T-cell (primary cell): ENCODE measurements around the gene USP20. TPM values are rescaled to one million over a fixed set of nuclear protein-coding genes. Genes with fewer than 3 reads are reported as not detected.

ENCODE experiments used
- ATAC-seq, 4 experiments: fragments of 200-7000 bp in 3 of 4; fragments of 150-1000 bp in 1 of 4; cut with Tn5 transposase; replicated peaks in 1 of 4; 1 replicate in 3 of 4; 2 replicates in 1 of 4; pipeline ENCODE4 v1.10.0; 2021; ENCODE audit warnings: moderate library complexity in 3 of 4, mild to moderate bottlenecking in 2 of 4, moderate number of reproducible peaks in 1 of 4
- CTCF ChIA-PET, 2 donors: fragments of 300-600 bp; sonication (Branson Sonifier 250); formaldehyde crosslinking; loops; one replicate each; lab custom pipeline; 2022; ENCODE audit warnings: antibody characterized with exemption in 2 of 2; lab: Charles Lee
- POLR2A ChIA-PET, 2 donors: fragments of 300-600 bp; sonication (Branson Sonifier 250); formaldehyde crosslinking; loops; one replicate each; lab custom pipeline; 2022; ENCODE audit warnings: antibody characterized with exemption in 2 of 2; lab: Charles Lee
- DNase-seq, 35 experiments: peaks; one replicate each; pipeline versions ENCODE4 v3.0.0 to v3.0.0-alpha.2; 2013 to 2023
- H3K27ac ChIP-seq: one replicate; pipeline ENCODE4 v1.5.1; 2013; ENCODE audit warnings: low read length
- H3K27me3 ChIP-seq, 2 experiments: replicated peaks in 1 of 2; 1 replicate in 1 of 2; 2 replicates in 1 of 2; pipeline versions ENCODE4 v1.6.1 to v1.7.0; 2013; ENCODE audit warnings: low read length in 1 of 2, mixed read lengths in 1 of 2; ENCODE audit not compliant: control insufficient read depth in 2 of 2, insufficient read depth in 2 of 2; ENCODE audit errors: extremely low read depth in 1 of 2
- H3K36me3 ChIP-seq, 2 donors: 1 replicate in 1 of 2; 2 replicates in 1 of 2; pipeline versions ENCODE4 v1.6.1 to v1.7.0; 2013; ENCODE audit warnings: low read length in 1 of 2; ENCODE audit not compliant: control insufficient read depth in 2 of 2, insufficient read depth in 1 of 2; ENCODE audit errors: extremely low read depth in 1 of 2
- H3K4me1 ChIP-seq, 2 experiments: 1 replicate in 1 of 2; 2 replicates in 1 of 2; pipeline versions ENCODE4 v1.6.1 to v1.7.0; 2013; ENCODE audit warnings: low read length in 2 of 2, mixed read lengths in 1 of 2; ENCODE audit not compliant: insufficient read depth in 2 of 2, control insufficient read depth in 1 of 2; ENCODE audit errors: extremely low read depth in 1 of 2
- H3K4me3 ChIP-seq, 2 donors: 1 replicate in 1 of 2; 2 replicates in 1 of 2; pipeline versions ENCODE4 v1.5.1 to v1.7.0; 2013; ENCODE audit warnings: mild to moderate bottlenecking in 2 of 2, low read length in 1 of 2, moderate library complexity in 1 of 2; ENCODE audit not compliant: control insufficient read depth in 1 of 2; ENCODE audit errors: extremely low read depth in 1 of 2
- H3K9me3 ChIP-seq: 2 replicates; pipeline ENCODE4 v1.7.0; 2013
- H3K27ac Mint-ChIP-seq, 2 donors: one replicate each; pipeline ENCODE4 v1.8.0; 2020 to 2021; ENCODE audit warnings: mild to moderate bottlenecking in 2 of 2, mixed read lengths in 2 of 2
- H3K27me3 Mint-ChIP-seq, 2 donors: one replicate each; pipeline ENCODE4 v1.8.0; 2021 to 2022; ENCODE audit warnings: mixed read lengths in 2 of 2
- H3K36me3 Mint-ChIP-seq: one replicate; pipeline ENCODE4 v1.8.0; 2021; ENCODE audit warnings: mixed read lengths
- H3K4me1 Mint-ChIP-seq, 3 donors: one replicate each; pipeline ENCODE4 v1.8.0; 2020 to 2022; ENCODE audit warnings: mixed read lengths in 3 of 3, mild to moderate bottlenecking in 1 of 3
- H3K4me3 Mint-ChIP-seq, 3 donors: one replicate each; pipeline ENCODE4 v1.8.0; 2020 to 2022; ENCODE audit warnings: mild to moderate bottlenecking in 3 of 3, mixed read lengths in 3 of 3, moderate library complexity in 3 of 3
- H3K9me3 Mint-ChIP-seq, 3 donors: one replicate each; pipeline ENCODE4 v1.8.0; 2020 to 2022; ENCODE audit warnings: mixed read lengths in 3 of 3
- WGBS: methylation state at CpG from one replicate; pipeline ENCODE4 v1.1.5; 2013; ENCODE audit warnings: missing lambda C conversion rate; ENCODE audit not compliant: insufficient coverage; 5-methylcytosine and 5-hydroxymethylcytosine counted together
- total RNA-seq, 35 experiments: library from RNA in 6 of 35; stranded (reverse) in 6 of 35; fragments of 120-200 nt in 1 of 35; gene quantifications; one replicate each; pipeline versions ENCODE4 v1.2.1 to v1.2.4 and lab custom pipeline; 2013 to 2026

The USP20 gene
- total RNA-seq, 5 donors from 2014 or later (not counting 1 experiment from before 2014, with no cell fraction given): 105 to 140 (median 125) TPM

DNA sequence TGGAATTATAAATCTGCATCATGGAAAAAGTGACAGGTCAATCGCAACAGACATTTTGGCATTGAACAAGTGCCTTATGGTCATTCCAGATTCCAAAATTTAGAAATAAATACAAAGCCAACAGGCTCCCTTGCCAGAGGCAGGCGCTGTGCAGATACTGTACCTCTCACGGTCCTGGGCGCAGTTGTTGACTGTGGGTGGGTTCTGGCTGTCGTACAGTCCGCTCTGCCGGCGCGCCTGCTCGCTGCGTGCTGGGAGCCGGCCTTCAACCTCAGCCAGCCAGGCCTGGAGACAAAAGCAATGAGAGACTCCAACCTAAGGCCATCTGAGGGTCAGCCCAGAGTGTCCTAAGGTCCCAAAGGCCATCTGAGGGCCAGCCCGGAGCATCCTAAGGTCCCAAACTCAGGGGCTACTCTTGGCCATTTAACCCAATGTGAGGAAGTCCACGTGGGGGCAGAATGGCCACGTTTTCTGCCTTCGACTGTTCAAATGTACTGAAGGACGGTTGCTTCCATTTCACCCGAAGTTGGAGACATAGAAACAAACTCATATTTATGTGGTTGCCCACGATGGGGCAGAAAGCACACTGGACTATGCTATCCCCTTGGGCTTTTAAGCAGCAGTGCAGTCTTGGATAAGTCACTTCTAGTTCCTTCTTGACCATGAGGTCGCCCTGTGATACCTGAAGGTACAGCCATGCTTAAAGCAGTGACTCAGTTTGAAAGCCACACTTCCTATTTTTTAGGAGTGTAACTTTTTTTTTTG, 65.2 kb downstream of the USP20 start:
- no peak overlapping the region for H3K4me3 Mint-ChIP-seq
- Histone ChIP-seq H3K36me3 (peaks cover 29 to 88% of the 10 kb centered on the region in 2 donors), H3K27me3 (no peaks in the 10 kb centered on the region), H3K4me1 (peaks cover 8 to 26% of the 10 kb centered on the region in 2 experiments), H3K9me3 (no peaks in the 10 kb centered on the region), H3K27ac (peak overlapping the region; percentile 24), H3K4me3 (no peak overlapping the region)
- H3K9me3 Mint-ChIP-seq: no peaks in the 10 kb centered on the region
- H3K27ac Mint-ChIP-seq: peak overlapping the region; percentile 73 to 79
- ChIA-PET CTCF (interaction anchor here in 1 of 2 donors (0.6 kb wide), 1 partner anchor 199 kb away, joined by 7 read pairs; no protein-coding TSS in a partner anchor), POLR2A (no interaction called here)
- ATAC-seq: no peak
- no peak for DNase-seq
- peaks cover 41 to 49% (median 44%) of the 10 kb centered on the region in 3 donors for H3K4me1 Mint-ChIP-seq
- no peaks in the 10 kb centered on the region for H3K27me3 Mint-ChIP-seq
- 91% methylated on average over 15 of the region's 20 CpGs for WGBS
- peaks cover 67% of the 10 kb centered on the region for H3K36me3 Mint-ChIP-seq

DNA sequence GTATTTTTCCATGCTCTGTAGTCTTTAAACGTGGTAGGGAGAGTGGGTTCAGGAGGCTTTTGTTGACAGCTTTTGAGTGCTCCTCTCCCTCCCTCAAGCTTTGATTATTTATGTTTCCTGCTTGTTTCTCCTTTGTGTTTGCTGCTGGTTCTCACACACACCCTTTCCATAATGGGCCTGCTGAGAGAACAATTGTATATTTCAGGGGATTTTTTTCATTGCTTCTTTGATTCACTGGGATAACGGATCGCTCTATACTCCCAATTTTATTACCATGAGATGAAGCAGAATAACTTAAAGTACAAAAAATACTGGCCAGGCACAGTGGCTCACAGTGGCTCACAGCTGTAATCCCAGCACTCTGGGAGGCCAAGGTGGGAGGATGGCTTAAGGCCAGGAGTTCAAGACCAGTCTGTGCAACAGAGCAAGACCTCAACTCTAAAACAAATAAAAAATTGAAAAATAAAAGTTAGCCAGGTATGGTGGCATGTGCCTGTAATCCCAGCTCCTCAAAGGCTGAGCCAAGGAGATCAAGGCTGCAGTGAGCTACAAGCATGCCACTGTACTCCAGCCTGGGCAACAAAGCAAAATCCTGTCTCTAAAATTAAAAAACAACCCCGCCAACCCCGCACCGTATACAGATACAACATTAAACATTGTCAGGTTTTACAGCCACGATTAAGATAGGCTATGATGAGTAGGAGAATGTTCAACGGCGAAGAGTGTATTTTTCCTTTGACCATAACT, 66.9 kb downstream of the USP20 start:
- ChIA-PET CTCF (no interaction called here), POLR2A (no interaction called here)
- Histone ChIP-seq H3K4me3 (no peak overlapping the region), H3K36me3 (peaks cover 29 to 90% of the 10 kb centered on the region in 2 donors), H3K27me3 (no peaks in the 10 kb centered on the region), H3K9me3 (no peaks in the 10 kb centered on the region), H3K27ac (no peak overlapping the region), H3K4me1 (peaks cover 0 to 9% of the 10 kb centered on the region in 2 experiments)
- Mint-ChIP-seq H3K4me3 (no peak overlapping the region), H3K36me3 (peaks cover 66% of the 10 kb centered on the region), H3K27me3 (no peaks in the 10 kb centered on the region), H3K4me1 (peaks cover 26 to 36% (median 30%) of the 10 kb centered on the region in 3 donors), H3K27ac (peak overlapping the region; percentile 79 to 87), H3K9me3 (no peaks in the 10 kb centered on the region)
- no peak for ATAC-seq
- no CpG with 5 or more reads among the region's 9 CpGs for WGBS
- no peak for DNase-seq

DNA sequence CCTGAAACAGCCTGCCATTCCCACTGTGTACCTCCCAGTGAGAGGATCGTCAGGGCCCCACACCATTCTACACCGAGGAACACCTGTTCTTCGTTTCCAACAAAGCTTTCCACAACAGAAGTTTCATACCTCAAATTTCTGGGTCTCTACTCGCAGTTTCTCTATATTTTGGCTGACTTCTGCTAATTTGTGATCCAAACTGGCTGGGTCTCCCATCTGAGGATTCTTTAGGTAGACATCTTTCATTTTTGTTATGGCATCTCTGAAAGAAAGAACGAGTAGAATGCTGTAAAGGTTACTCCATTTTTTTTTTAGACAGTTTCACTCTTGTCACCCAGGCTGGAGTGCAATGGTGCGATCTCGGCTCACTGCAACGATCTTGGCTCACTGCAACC, 67.5 kb downstream of the USP20 start:
- Mint-ChIP-seq H3K4me1 (peaks cover 23 to 33% (median 27%) of the 10 kb centered on the region in 3 donors), H3K9me3 (no peaks in the 10 kb centered on the region), H3K36me3 (peaks cover 71% of the 10 kb centered on the region), H3K4me3 (no peak overlapping the region), H3K27ac (peak overlapping the region; percentile 78 to 79), H3K27me3 (no peaks in the 10 kb centered on the region)
- no peaks in the 10 kb centered on the region for H3K9me3 ChIP-seq
- ATAC-seq: no peak
- WGBS: 86% methylated on average over 3 of the region's 8 CpGs
- H3K36me3 ChIP-seq: peaks cover 29 to 89% of the 10 kb centered on the region in 2 donors
- H3K27me3 ChIP-seq: no peaks in the 10 kb centered on the region
- no peak overlapping the region for H3K4me3 ChIP-seq
- ChIA-PET POLR2A (no interaction called here), CTCF (no interaction called here)
- H3K4me1 ChIP-seq: peaks cover 0 to 8% of the 10 kb centered on the region in 2 experiments
- no peak for DNase-seq
- H3K27ac ChIP-seq: peak overlapping the region; percentile 38

DNA sequence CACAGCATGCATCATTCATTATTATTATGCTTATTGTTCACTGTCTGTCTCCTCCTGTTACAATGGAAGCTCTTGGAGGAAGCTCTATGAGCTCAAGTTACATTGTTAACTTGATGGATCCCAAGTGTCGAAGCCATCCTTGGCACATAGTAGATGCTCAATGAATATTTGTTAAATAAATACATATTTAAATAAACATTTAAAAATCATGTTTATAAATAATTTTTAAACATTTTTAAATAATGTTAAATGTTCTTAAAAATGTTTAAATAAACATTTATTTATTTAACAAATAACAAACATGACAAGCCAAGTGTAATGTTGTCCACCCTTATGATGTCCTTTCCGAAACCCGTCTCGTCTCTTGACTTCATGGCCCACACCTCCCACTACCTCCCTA, 69.5 kb downstream of the USP20 start:
- Histone ChIP-seq H3K4me1 (peaks cover 0 to 2% of the 10 kb centered on the region in 2 experiments), H3K27ac (no peak overlapping the region), H3K9me3 (no peaks in the 10 kb centered on the region), H3K4me3 (no peak overlapping the region), H3K36me3 (peaks cover 22 to 90% of the 10 kb centered on the region in 2 donors), H3K27me3 (no peaks in the 10 kb centered on the region)
- Mint-ChIP-seq H3K4me3 (no peak overlapping the region), H3K4me1 (peaks cover 17 to 31% (median 19%) of the 10 kb centered on the region in 3 donors), H3K9me3 (no peaks in the 10 kb centered on the region), H3K27ac (peak overlapping the region; percentile 24 to 72), H3K27me3 (no peaks in the 10 kb centered on the region), H3K36me3 (peaks cover 67% of the 10 kb centered on the region)
- WGBS: 100% methylated on average over 3 of the region's 4 CpGs
- POLR2A ChIA-PET: interaction anchor here in 1 of 2 donors (1.0 kb wide), 1 partner anchor 9 kb away, joined by 4 read pairs; no protein-coding TSS in a partner anchor
- CTCF ChIA-PET: interaction anchor here in 1 of 2 donors (1.4 kb wide), 1 partner anchor 19 kb away, joined by 4 read pairs; no protein-coding TSS in a partner anchor
- DNase-seq: no peak
- ATAC-seq: no peak

DNA sequence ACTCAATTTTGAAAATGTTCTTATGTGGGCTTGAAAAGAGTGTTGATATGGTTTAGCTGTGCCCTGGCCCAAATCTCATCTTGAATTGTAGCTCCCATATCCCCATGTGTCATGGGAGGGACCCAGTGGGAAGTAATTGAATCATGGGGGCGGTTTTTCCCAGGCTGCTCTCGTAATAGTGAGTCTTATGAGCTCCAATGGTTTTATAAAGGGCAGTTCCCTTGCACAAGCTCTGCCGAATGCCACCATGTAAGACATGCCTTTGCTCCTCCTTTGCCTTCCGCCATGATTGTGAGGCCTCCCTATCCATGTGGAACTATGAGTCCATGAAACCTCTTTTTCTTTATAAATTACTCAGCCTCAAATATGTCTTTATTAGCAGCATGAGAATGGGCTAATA, 71.0 kb downstream of the USP20 start:
- no peaks in the 10 kb centered on the region for H3K27me3 Mint-ChIP-seq
- peak overlapping the region; percentile 52 to 55 for H3K27ac Mint-ChIP-seq
- peaks cover 17 to 32% (median 28%) of the 10 kb centered on the region in 3 donors for H3K4me1 Mint-ChIP-seq
- CTCF ChIA-PET: no interaction called here
- no peak for DNase-seq
- H3K4me1 ChIP-seq: no peaks in the 10 kb centered on the region
- peaks cover 68% of the 10 kb centered on the region for H3K36me3 Mint-ChIP-seq
- H3K9me3 ChIP-seq: no peaks in the 10 kb centered on the region
- no peaks in the 10 kb centered on the region for H3K27me3 ChIP-seq
- H3K4me3 ChIP-seq: no peak overlapping the region
- POLR2A ChIA-PET: interaction anchor here (0.6 to 1.1 kb wide), 3 partner anchors 11 to 33 kb away, joined by 3 to 6 read pairs (median 5); no protein-coding TSS in a partner anchor
- no peak overlapping the region for H3K4me3 Mint-ChIP-seq
- H3K36me3 ChIP-seq: peaks cover 12 to 85% of the 10 kb centered on the region in 2 donors
- H3K9me3 Mint-ChIP-seq: no peaks in the 10 kb centered on the region
- no peak for ATAC-seq
- H3K27ac ChIP-seq: no peak overlapping the region
- WGBS: no CpG with 5 or more reads among the region's 4 CpGs

DNA sequence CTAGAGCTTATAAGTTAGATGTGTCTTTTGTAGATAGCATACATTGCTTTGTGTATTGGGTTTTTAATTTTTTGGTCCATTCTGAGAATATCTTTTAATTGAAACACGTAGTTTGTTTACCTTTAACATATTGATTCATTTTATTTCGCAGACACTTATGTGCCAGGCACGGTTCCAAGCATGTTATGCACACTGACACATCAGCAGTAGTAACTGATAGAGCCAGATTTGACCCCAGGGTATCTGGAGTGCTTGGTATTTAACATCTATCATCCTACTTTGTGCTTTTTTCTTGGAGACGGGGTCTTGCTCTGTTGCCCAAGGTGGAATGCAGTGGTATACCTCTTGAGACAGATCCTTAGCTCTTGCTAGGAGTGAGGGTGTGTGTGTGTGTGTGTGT, 71.9 kb downstream of the USP20 start:
- H3K27ac Mint-ChIP-seq: peak overlapping the region; percentile 30 to 34
- CTCF ChIA-PET: interaction anchor here in 1 of 2 donors (0.7 kb wide), 2 partner anchors 35 to 745 kb away, joined by 4 to 8 read pairs; no protein-coding TSS in a partner anchor

More for the DNA sequence above, 71.9 kb downstream of the USP20 start:
- peaks cover 8 to 86% of the 10 kb centered on the region in 2 donors for H3K36me3 ChIP-seq
- no peak overlapping the region for H3K4me3 ChIP-seq
- H3K4me1 ChIP-seq: peaks cover 0 to 3% of the 10 kb centered on the region in 2 experiments
- ATAC-seq (no peak), DNase-seq (no peak)
- H3K27ac ChIP-seq: no peak overlapping the region
- peaks cover 61% of the 10 kb centered on the region for H3K36me3 Mint-ChIP-seq
- H3K4me3 Mint-ChIP-seq: peak overlapping the region in 1 of 3 donors; percentile 1
- POLR2A ChIA-PET: interaction anchor here in 1 of 2 donors (0.5 kb wide), 1 partner anchor 169 kb away, joined by 3 read pairs; no protein-coding TSS in a partner anchor
- no peaks in the 10 kb centered on the region for H3K27me3 ChIP-seq
- no peaks in the 10 kb centered on the region for H3K9me3 Mint-ChIP-seq
- no CpG with 5 or more reads among the region's 4 CpGs for WGBS
- H3K4me1 Mint-ChIP-seq: peaks cover 17 to 28% (median 25%) of the 10 kb centered on the region in 3 donors
- H3K27me3 Mint-ChIP-seq: no peaks in the 10 kb centered on the region
- no peaks in the 10 kb centered on the region for H3K9me3 ChIP-seq
